WTC11 (cell line): Measurements from ENCODE around the gene LANCL2. TPM values are rescaled to one million over a fixed set of nuclear protein-coding genes. Genes with fewer than 3 reads are reported as not detected.

Experiments
- CREM ChIP-seq: sonication (generic); formaldehyde crosslinking; IDR thresholded peaks from 2 replicates; pipeline ENCODE4 v1.8.1; 2022; ENCODE audit warnings: mild to moderate bottlenecking, missing genetic modification reagents, moderate library complexity
- NFYB ChIP-seq: sonication (generic); formaldehyde crosslinking; conservative IDR thresholded peaks from 2 replicates; pipeline ENCODE4 v1.8.0; 2022; ENCODE audit warnings: low read depth, missing genetic modification reagents
- total RNA-seq: library from RNA; stranded (reverse); gene quantifications from 3 replicates; pipeline ENCODE4 v1.2.3, GENCODE V29; 2021
- TF ChIP-seq, protein P1 (sequence below): fragments of 250-450 bp; sonication (Bioruptor Pico); IDR thresholded peaks from 2 replicates; pipeline ENCODE4 v1.9.0; 2021; ENCODE audit warnings: mild to moderate bottlenecking
- TF ChIP-seq, protein P2 (sequence below): sonication (generic); formaldehyde crosslinking; IDR thresholded peaks from 2 replicates; pipeline ENCODE4 v1.8.0; 2022; ENCODE audit warnings: mild to moderate bottlenecking, missing genetic modification reagents
- TF ChIP-seq, protein P3 (sequence below): sonication (generic); formaldehyde crosslinking; IDR thresholded peaks from 2 replicates; pipeline ENCODE4 v1.8.0; 2023; ENCODE audit warnings: missing genetic modification reagents

LANCL2 gene
- total RNA-seq, 1 experiment from 2014 or later: 13.2 TPM

DNA sequence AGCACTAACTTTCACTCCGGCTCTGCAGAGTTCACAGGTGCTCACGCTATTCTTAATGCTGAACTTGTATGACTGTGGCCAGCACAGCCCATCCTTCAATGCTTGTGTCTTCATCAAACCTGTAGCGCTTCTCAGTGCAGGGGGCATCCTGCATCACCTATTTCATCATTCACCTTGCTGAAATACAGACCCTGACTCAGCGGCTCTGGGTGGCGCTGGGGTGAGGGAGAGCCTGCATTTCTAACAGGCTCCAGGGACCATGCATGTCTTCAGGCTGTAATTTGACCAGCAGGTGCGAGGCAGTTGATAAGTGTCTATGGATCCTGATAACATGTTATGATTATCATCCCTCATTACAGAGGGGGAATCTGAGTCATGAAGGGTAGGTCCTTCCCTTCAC is 117.9 kb downstream of the LANCL2 start (continued):
- TF ChIP-seq, protein P1, sequence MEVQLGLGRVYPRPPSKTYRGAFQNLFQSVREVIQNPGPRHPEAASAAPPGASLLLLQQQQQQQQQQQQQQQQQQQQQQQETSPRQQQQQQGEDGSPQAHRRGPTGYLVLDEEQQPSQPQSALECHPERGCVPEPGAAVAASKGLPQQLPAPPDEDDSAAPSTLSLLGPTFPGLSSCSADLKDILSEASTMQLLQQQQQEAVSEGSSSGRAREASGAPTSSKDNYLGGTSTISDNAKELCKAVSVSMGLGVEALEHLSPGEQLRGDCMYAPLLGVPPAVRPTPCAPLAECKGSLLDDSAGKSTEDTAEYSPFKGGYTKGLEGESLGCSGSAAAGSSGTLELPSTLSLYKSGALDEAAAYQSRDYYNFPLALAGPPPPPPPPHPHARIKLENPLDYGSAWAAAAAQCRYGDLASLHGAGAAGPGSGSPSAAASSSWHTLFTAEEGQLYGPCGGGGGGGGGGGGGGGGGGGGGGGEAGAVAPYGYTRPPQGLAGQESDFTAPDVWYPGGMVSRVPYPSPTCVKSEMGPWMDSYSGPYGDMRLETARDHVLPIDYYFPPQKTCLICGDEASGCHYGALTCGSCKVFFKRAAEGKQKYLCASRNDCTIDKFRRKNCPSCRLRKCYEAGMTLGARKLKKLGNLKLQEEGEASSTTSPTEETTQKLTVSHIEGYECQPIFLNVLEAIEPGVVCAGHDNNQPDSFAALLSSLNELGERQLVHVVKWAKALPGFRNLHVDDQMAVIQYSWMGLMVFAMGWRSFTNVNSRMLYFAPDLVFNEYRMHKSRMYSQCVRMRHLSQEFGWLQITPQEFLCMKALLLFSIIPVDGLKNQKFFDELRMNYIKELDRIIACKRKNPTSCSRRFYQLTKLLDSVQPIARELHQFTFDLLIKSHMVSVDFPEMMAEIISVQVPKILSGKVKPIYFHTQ: no peak
- TF ChIP-seq CREM (CRISPR knock-in tag) (no peak), NFYB (no peak)
- TF ChIP-seq, protein P2, sequence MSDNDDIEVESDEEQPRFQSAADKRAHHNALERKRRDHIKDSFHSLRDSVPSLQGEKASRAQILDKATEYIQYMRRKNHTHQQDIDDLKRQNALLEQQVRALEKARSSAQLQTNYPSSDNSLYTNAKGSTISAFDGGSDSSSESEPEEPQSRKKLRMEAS (CRISPR knock-in tag): no peak
- TF ChIP-seq, protein P3, sequence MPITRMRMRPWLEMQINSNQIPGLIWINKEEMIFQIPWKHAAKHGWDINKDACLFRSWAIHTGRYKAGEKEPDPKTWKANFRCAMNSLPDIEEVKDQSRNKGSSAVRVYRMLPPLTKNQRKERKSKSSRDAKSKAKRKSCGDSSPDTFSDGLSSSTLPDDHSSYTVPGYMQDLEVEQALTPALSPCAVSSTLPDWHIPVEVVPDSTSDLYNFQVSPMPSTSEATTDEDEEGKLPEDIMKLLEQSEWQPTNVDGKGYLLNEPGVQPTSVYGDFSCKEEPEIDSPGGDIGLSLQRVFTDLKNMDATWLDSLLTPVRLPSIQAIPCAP: no peak

Other genes starting within 250 kb of the LANCL2 start
- gene VOPP1, start 207.2 kb downstream of the LANCL2 start, total RNA-seq: 57.0 to 63.9 TPM (median 60.3 TPM) in 3 replicates